ENCODE measurements around the gene C1orf74. TPM values are rescaled to one million over a fixed set of nuclear protein-coding genes. Genes with fewer than 3 reads are reported as not detected.
"Not testable (repeated sequence)": the region's sequence is repeated elsewhere in the genome, so short reads cannot be mapped to it uniquely, and the experiment has no call there.

C1orf74 gene
- total RNA-seq, 2 experiments from 2014 or later, result 2.8 to 3.0 TPM

DNA sequence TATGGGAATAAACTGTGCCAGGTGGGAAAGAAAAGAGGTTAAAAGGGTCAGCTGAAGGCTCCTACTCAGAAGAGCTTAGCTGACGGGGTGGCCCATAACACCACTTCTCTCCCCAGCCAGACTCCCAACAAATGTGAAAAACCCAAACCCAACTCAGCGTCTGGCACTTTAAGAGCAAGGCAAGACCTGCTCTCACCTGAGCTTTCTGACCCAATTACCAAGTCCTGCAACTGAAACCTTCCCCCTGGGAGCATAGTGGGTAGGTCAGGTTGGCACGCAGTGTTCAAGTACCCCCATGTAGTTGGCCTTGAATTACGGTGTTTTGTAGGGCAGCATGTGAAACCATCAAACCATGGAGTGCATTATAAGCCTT lies 18.4 kb upstream of the C1orf74 start:
- Mint-ChIP-seq H3K4me1 (ENCODE audit: low read depth) (peaks cover 21% of the 10 kb centered on the region), H3K27me3 (peaks cover 3% of the 10 kb centered on the region), H3K36me3 (ENCODE audit: low read depth) (no peaks in the 10 kb centered on the region), H3K27ac (no peak overlapping the region), H3K4me3 (no peak overlapping the region), H3K9me3 (no peaks in the 10 kb centered on the region)
- ATAC-seq, result no peak
- TF ChIP-seq, protein P1, sequence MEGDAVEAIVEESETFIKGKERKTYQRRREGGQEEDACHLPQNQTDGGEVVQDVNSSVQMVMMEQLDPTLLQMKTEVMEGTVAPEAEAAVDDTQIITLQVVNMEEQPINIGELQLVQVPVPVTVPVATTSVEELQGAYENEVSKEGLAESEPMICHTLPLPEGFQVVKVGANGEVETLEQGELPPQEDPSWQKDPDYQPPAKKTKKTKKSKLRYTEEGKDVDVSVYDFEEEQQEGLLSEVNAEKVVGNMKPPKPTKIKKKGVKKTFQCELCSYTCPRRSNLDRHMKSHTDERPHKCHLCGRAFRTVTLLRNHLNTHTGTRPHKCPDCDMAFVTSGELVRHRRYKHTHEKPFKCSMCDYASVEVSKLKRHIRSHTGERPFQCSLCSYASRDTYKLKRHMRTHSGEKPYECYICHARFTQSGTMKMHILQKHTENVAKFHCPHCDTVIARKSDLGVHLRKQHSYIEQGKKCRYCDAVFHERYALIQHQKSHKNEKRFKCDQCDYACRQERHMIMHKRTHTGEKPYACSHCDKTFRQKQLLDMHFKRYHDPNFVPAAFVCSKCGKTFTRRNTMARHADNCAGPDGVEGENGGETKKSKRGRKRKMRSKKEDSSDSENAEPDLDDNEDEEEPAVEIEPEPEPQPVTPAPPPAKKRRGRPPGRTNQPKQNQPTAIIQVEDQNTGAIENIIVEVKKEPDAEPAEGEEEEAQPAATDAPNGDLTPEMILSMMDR (IDR thresholded peaks at IDR 0.05), result no peak
- ChIA-PET CTCF (interaction anchor here (4.8 kb wide), 1 partner anchor 20 kb away, joined by 29 read pairs; no protein-coding TSS in a partner anchor), POLR2A (no interaction called here)
- intact Hi-C loops (cut with micrococcal nuclease), result no loop called here
- no peak for DNase-seq

DNA sequence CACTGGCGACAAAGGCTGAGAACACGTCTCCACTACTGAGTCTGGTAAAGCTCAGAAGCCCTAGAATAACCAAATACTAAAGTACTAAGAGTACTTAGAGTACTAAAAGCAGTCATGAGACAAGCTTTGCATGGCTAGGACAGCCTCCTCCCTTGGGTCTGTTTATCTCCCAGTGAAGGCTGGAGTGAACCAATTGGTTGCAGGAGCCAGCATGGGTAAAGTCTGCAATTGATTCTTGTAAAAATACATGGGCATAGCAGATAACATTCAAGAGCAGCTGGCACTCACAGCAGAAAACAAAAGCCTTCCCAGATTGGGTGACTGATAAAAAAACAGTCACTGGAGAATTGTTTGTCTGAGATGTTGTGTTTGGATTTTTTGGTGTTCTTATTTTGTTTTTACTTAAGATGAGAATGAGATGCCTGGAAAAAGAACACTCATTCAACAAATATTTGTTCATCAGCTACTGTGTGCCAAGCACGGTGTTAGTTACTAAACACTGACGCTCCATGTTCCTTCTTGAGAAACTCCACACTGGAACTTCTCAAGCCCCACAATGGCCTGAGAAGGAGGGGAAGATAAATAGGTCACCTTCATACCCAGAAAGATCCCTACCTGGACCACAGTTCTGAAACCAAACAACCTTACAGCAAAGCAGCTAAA lies 17.9 kb upstream of the C1orf74 start:
- ChIA-PET POLR2A (no interaction called here), CTCF (interaction anchor here (4.8 kb wide), 1 partner anchor 21 kb away, joined by 29 read pairs; no protein-coding TSS in a partner anchor)
- intact Hi-C loops (cut with micrococcal nuclease), result no loop called here
- Mint-ChIP-seq H3K27ac (no peak overlapping the region), H3K27me3 (peaks cover 3% of the 10 kb centered on the region), H3K4me1 (ENCODE audit: low read depth) (peaks cover 19% of the 10 kb centered on the region), H3K36me3 (ENCODE audit: low read depth) (no peaks in the 10 kb centered on the region), H3K4me3 (no peak overlapping the region), H3K9me3 (no peaks in the 10 kb centered on the region)
- DNase-seq, result no peak
- TF ChIP-seq, protein P1 (IDR thresholded peaks at IDR 0.05), result no peak
- no peak for ATAC-seq

DNA sequence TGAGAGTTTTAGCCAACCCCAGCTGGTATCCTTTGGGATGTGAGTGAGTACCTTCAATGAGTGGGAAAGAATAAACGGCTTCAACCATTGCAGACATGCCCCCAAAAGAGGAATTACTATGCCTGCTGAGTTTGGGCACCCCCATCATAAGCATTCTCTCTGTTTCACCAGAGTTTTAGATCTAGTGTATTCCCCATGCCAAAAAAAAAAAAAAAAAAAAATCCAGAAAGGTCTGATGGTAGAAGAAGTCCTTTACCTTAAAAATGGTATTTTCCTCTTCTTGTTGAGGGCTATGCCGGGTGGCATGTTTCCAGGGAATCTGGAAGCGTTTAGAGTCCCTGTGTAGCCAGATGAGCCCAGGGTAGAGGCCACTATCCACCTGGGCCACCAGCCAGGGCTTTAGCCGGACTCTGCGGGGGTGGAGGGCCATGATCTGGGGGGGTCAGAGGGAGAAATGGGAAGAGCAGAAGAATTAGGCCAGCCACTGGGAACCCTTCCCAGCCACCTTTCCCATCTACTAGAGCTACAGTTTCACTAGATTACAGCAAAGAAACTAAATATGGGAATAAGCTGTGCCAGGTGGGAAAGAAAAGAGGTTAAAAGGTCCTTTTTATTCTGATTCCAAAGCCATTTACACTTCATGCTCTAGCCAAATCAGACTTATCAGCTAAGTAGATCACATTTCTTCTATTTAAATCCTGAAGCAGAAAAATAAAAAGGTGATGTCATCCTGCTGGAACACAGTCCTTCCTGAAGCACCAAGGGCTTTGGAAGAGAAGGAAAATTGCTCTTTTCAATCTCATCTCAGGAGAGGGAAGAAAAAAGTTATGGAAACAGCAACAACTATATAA lies 16.9 kb upstream of the C1orf74 start:
- intact Hi-C loops (cut with micrococcal nuclease), result no loop called here
- H3K4me3 Mint-ChIP-seq, result no peak overlapping the region

DNA sequence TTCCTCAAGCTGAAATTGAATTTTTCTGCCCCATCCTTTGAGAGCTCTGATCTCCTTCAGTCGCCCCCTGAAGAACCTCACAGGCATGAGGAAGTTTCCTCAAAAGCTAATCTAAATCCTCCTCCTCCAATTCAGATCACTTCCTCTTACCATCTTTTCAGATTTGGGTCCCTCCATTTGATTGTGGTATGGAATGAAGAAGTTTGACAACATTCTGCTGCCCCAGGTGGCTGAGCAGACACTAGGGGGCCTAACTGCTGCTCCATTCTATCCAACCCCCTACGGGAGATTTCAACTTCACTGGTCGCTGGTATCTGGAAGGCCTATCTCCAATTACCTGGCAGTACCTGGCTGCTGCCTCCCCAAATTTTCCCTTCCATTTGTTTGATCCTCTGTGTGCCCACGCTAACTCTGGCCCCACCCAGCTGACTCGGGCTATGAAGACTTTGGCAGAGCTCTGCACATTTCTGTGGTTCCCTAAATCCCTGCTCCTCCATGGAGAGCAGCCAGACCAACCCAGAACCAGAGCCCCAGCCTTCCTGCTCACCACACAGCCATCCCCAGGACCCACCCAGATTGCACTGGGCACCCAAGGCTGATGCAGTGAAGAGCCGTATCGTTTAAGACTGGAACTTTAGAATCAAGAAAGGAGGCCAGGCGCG lies 13.8 kb upstream of the C1orf74 start:
- CTCF ChIA-PET, result interaction anchor here (0.7 to 1.8 kb wide), 6 partner anchors 10 to 25 kb away, joined by 3 to 6 read pairs (median 3); no protein-coding TSS in a partner anchor
- TF ChIP-seq, protein P1 (IDR thresholded peaks at IDR 0.05), result no peak
- H3K4me3 Mint-ChIP-seq, result no peak overlapping the region
- H3K9me3 Mint-ChIP-seq, result peaks cover 1% of the 10 kb centered on the region
- intact Hi-C loops (cut with micrococcal nuclease), result no loop called here
- H3K4me1 Mint-ChIP-seq (ENCODE audit: low read depth), result no peaks in the 10 kb centered on the region
- H3K36me3 Mint-ChIP-seq (ENCODE audit: low read depth), result no peaks in the 10 kb centered on the region
- DNase-seq (no peak), ATAC-seq (no peak)
- H3K27me3 Mint-ChIP-seq, result peaks cover 4% of the 10 kb centered on the region
- POLR2A ChIA-PET, result no interaction called here
- no peak overlapping the region for H3K27ac Mint-ChIP-seq

More for the DNA sequence above, 16.9 kb upstream of the C1orf74 start:
- no peaks in the 10 kb centered on the region for H3K9me3 Mint-ChIP-seq
- ChIA-PET CTCF (interaction anchor here (0.9 to 4.8 kb wide), 3 partner anchors 11 to 22 kb away, joined by 3 to 29 read pairs (median 4); no protein-coding TSS in a partner anchor), POLR2A (no interaction called here)
- peaks cover 16% of the 10 kb centered on the region for H3K4me1 Mint-ChIP-seq (ENCODE audit: low read depth)
- no peaks in the 10 kb centered on the region for H3K36me3 Mint-ChIP-seq (ENCODE audit: low read depth)
- TF ChIP-seq, protein P1 (IDR thresholded peaks at IDR 0.05), result no peak
- peaks cover 3% of the 10 kb centered on the region for H3K27me3 Mint-ChIP-seq
- no peak for DNase-seq
- ATAC-seq, result no peak
- no peak overlapping the region for H3K27ac Mint-ChIP-seq

DNA sequence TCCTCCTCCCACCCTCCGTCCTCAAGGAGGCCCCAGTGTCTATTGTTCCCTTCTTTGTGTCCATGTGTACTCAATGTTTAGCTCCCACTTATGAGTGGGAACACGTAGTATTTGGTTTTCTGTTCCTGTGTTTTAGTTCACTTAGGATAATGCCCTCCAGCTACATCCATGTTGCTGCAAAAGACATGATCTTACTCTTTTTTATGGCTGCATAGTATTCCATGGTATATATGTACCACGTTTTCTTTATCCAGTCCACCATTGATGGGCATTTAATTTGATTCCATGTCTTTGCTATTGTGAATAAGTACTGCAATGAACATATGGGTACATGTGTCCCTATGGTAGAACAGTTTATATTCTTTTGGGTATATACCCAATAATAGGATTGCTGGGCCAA lies 9.4 kb upstream of the C1orf74 start:
- H3K4me3 Mint-ChIP-seq; POLR2A ChIA-PET; H3K9me3 Mint-ChIP-seq; H3K36me3 Mint-ChIP-seq (ENCODE audit: low read depth); DNase-seq; H3K4me1 Mint-ChIP-seq (ENCODE audit: low read depth); intact Hi-C loops (cut with micrococcal nuclease); H3K27me3 Mint-ChIP-seq; ATAC-seq; H3K27ac Mint-ChIP-seq: not testable (repeated sequence)
- CTCF ChIA-PET, result interaction anchor here (1.2 to 3.8 kb wide), 2 partner anchors 9 to 30 kb away, joined by 3 to 23 read pairs; partner anchors contain the start of gene C1orf74
